GM12801 (cell line): ENCODE results near the gene CBFA2T2.

Experiments
- CTCF ChIP-seq: IDR thresholded peaks from one replicate; pipeline ENCODE4 v1.5.1; 2011; ENCODE audit warnings: control low read depth; ENCODE audit not compliant: insufficient read length; ENCODE audit errors: extremely low read depth

CBFA2T2 gene

GRCh38 chr20:33684533-33685327 is 194.8 kb downstream of the CBFA2T2 start:
- no peak for TF ChIP-seq CTCF

- no peak for TF ChIP-seq CTCF
These were observed 195.6 kb downstream of the CBFA2T2 start for GRCh38 chr20:33685328-33686099.

DNA sequence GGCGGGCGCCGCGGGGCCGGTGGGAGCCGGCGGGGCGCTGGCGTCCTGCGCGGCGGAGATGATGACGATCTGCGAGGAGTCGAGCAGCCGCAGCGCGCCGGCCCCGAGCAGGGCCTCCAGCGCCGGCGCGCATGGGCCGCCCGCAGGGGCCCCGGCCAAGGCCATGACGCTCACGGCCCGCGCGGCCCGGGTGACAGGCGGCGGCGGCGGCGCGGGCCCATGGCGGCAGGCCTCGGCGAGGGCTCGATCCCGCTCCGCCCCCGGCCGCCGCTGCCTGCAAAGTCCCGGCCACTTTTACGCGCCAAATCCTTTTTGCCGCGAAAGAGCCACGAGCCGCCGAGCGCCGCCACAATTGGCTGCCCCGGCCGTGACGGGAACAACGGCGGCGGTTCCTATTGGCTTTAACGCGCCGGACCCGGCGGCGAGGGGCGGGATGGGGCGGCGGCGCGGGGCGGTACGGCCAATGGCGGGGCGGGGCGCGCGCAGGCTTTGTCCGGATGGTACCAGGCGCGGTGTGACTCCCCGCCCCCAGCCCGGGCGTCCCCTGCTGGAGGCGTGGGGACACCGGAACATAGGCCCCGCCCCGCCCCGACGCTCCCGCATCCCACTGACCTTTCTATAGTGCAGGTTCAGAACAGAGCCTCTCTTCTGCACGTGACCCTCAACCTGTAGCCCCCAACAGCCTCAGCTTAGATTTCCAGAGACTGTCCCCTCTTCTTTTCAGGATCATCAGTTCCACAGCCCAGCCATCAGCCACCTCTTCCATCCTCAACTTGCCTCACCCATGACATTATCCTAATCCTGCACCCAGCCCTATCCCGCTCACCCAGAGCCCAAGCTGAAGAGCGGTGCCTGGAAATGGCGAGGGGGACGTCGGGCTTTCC is 196.4 kb downstream of the CBFA2T2 start, which contains the start of gene E2F1:
TSS of gene E2F1 (minus strand) at position 286 of the 884 bp plus-strand sequence. CDS start at position 165, 121 bp downstream.
- TF ChIP-seq CTCF: no peak

GRCh38 chr20:33686984-33687366 is 197.1 kb downstream of the CBFA2T2 start:
- TF ChIP-seq CTCF: no peak

DNA sequence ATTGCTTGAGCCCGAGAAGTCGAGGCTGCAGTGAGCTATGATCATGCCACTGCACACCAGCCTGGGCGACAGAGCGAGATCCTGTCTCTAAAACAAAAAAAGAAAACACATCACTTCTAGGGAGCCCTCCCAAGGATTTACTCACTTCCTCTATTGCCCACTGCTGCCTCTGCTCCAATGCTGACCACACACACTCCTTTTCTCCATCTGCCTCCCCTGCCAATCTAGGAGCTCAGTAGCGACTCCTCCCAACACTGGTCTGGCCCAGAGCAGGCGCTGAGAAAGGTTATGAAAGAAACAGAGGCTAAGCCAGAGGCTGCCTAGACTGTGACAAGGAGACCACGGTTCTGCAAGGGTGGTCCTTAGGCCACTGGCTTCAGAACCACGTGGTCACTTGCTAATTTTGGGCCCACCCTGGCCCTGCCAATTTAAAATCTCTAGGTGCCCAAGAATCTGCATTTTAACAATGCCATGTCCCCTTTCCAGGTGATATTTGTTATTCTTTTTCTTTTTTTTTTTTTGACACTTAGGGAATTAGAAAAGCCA is 197.5 kb downstream of the CBFA2T2 start:
- TF ChIP-seq CTCF: no peak

DNA sequence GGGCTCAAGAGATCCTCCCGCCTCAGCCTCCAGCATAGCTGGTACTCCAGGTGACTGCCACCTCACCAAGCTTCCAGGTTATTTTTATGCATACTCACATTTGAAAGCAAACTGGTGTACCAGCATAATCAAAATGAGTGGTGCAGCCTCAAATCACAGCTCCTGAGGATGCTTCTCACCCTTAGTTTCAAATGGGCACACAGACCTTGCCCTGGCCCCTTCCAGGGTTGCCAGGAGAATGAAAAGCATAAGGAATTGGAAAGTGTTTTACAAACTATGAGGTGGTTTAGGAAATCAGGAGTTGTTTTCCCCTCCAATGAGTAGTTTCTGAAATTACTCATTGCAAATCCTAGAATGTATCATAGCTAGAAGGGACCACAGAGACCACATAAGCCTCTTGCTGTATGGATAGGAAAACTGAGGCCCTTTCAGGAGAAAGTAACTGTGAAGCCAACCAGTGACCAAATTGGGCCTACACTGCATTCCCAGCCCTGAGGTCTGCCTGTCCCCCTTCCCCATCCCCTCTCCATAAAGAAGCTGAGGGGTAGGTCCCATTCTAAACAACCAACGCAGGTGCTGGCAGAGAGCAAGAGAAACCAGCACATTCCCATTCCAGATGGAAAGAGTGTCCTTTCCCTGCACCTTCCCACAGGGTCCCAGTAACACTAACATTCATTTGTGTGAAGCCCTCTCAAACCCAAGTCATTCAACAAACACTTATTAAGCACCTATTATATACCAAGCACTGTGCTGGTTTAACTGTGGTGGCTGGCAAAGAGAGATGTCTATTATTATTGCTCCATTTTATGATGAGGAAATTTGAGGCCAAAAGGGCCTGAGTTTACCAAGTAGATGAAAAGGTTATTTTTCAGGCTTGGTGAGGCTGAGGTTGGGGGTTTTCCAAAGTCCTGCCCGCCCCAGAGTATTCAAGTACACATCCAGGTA is 198.4 kb downstream of the CBFA2T2 start:
- TF ChIP-seq CTCF: no peak
